OCI-LY7 (cell line): ENCODE measurements around the gene MUC6. TPM values are rescaled to one million over a fixed set of nuclear protein-coding genes. Genes with fewer than 3 reads are reported as not detected.
"Not testable (repeated sequence)": the region's sequence is repeated elsewhere in the genome, so short reads cannot be mapped to it uniquely, and the experiment has no call there.

Experiments used
- BruUV-seq: library from RNA; stranded (reverse); fragments of 400-500 nt; replicated peaks from 2 replicates; lab custom pipeline; 2021; lab: Mats Ljungman, UMichigan
- CTCF ChIA-PET: fragments of 300-600 bp; sonication (Branson Sonifier 250); formaldehyde crosslinking; loops from one replicate; lab custom pipeline; 2022; ENCODE audit warnings: antibody characterized with exemption; ENCODE audit not compliant: unreplicated experiment; lab: Charles Lee
- POLR2A ChIA-PET: fragments of 300-600 bp; sonication (Branson Sonifier 250); formaldehyde crosslinking; loops from one replicate; lab custom pipeline; 2022; ENCODE audit warnings: antibody characterized with exemption; lab: Charles Lee
- DNase-seq: peaks from one replicate; pipeline ENCODE4 v3.0.0-alpha.2; 2015; ENCODE audit warnings: low spot score
- H2AFZ ChIP-seq: fragments of 200-600 bp; sonication (generic), shearing (Covaris generic); 2 replicates; pipeline ENCODE4 v1.6.1; 2014; ENCODE audit warnings: mild to moderate bottlenecking, antibody characterized with exemption, low read length, moderate library complexity
- H3K27ac ChIP-seq: fragments of 200-600 bp; sonication (generic); 2 replicates; pipeline ENCODE4 v1.5.1; 2014; ENCODE audit warnings: mixed run types, low read depth, mild to moderate bottlenecking, moderate library complexity, low read length, inconsistent platforms; ENCODE audit not compliant: poor library complexity, severe bottlenecking
- H3K36me3 ChIP-seq: fragments of 200-600 bp; sonication (generic); 2 replicates; pipeline ENCODE4 v1.6.1; 2014; ENCODE audit warnings: mild to moderate bottlenecking, antibody characterized with exemption, low read length, moderate library complexity, mixed read lengths; ENCODE audit not compliant: insufficient read depth
- H3K4me1 ChIP-seq: fragments of 200-600 bp; sonication (generic); 2 replicates; pipeline ENCODE4 v1.5.1; 2014; ENCODE audit warnings: mild to moderate bottlenecking, low read length; ENCODE audit not compliant: insufficient read depth, poor library complexity, severe bottlenecking
- H3K4me2 ChIP-seq: fragments of 200-600 bp; sonication (generic); 2 replicates; pipeline ENCODE4 v1.6.1; 2014; ENCODE audit warnings: mild to moderate bottlenecking, low read length
- H3K4me3 ChIP-seq: fragments of 200-600 bp; sonication (generic); 2 replicates; pipeline ENCODE4 v1.5.1; 2014; ENCODE audit warnings: mild to moderate bottlenecking, low read depth, low read length; ENCODE audit not compliant: poor library complexity, severe bottlenecking
- H3K79me2 ChIP-seq: fragments of 200-600 bp; sonication (generic); 2 replicates; pipeline ENCODE4 v1.6.1; 2016; ENCODE audit warnings: low read depth, mild to moderate bottlenecking, low read length, moderate library complexity, mixed read lengths; ENCODE audit not compliant: insufficient read depth
- H3K9me2 ChIP-seq: fragments of 200-600 bp; sonication (generic); 2 replicates; pipeline ENCODE4 v1.6.1; 2016; ENCODE audit warnings: mild to moderate bottlenecking, low read length, mixed read lengths; ENCODE audit not compliant: insufficient read depth
- H3K9me3 ChIP-seq: fragments of 200-600 bp; sonication (generic); 2 replicates; pipeline ENCODE4 v1.6.1; 2014; ENCODE audit warnings: mild to moderate bottlenecking, mixed run types, low read length, mixed read lengths
- H4K20me1 ChIP-seq: fragments of 200-600 bp; sonication (generic); 2 replicates; pipeline ENCODE4 v1.6.1; 2014; ENCODE audit warnings: mild to moderate bottlenecking, antibody characterized with exemption, low read length, moderate library complexity, mixed read lengths; ENCODE audit not compliant: insufficient read depth
- CTCF ChIP-seq: fragments of 200-600 bp; sonication (generic); conservative IDR thresholded peaks from 2 replicates; pipeline ENCODE4 v1.5.1; 2014; ENCODE audit warnings: mild to moderate bottlenecking, antibody characterized with exemption, low read length, moderate library complexity, mixed read lengths
- EZH2phosphoT487 ChIP-seq: fragments of 200-600 bp; sonication (generic); IDR thresholded peaks from 2 replicates; pipeline ENCODE4 v1.6.1; 2018; ENCODE audit warnings: low read depth, borderline replicate concordance, mild to moderate bottlenecking, mixed run types, antibody characterized with exemption, low read length, moderate library complexity, mixed read lengths
- intact Hi-C: fragments of 100-400 bp; cut with micrococcal nuclease; formaldehyde crosslinking; loops from one replicate; pipeline ENCODE4 v1.10.0; 2022; ENCODE audit not compliant: unreplicated experiment
- total RNA-seq, 2 experiments: library from RNA; depleted of rRNA in 1 of 2; stranded (reverse); fragments of >200 nt in 1 of 2; shearing (Covaris generic) in 1 of 2; gene quantifications; 2 replicates each; pipeline ENCODE4 v1.2.3, GENCODE V29; 2014 to 2022

MUC6 gene
- total RNA-seq, 2 experiments from 2014 or later, result not detected

GRCh38 chr11:976431-977160, 59.9 kb downstream of the MUC6 start:
- DNase-seq, result no peak
- H2AFZ ChIP-seq, result no peak overlapping the region
- no peaks in the 10 kb centered on the region for H3K79me2 ChIP-seq
- no peak overlapping the region for H3K27ac ChIP-seq
- no peak overlapping the region for H3K4me3 ChIP-seq
- CTCF ChIA-PET, result no interaction called here
- H3K9me2 ChIP-seq, result no peaks in the 10 kb centered on the region
- no peak overlapping the region for H3K4me2 ChIP-seq
- BruUV-seq, result no TSS peak
- POLR2A ChIA-PET, result no interaction called here
- H4K20me1 ChIP-seq, result no peaks in the 10 kb centered on the region
- no peaks in the 10 kb centered on the region for H3K4me1 ChIP-seq
- TF ChIP-seq EZH2phosphoT487 (no peak), CTCF (no peak)
- intact Hi-C loops, result loop anchor here (5.0 kb wide), 1 partner anchor 129 kb away; no protein-coding TSS in a partner anchor
- peaks cover 33% of the 10 kb centered on the region; the same call in 1 of the 2 replicates for H3K36me3 ChIP-seq
- H3K9me3 ChIP-seq, result no peaks in the 10 kb centered on the region

- TF ChIP-seq CTCF, result peak; percentile 55
- no peak for TF ChIP-seq EZH2phosphoT487
- H3K9me2 ChIP-seq, result no peaks in the 10 kb centered on the region
- H3K9me3 ChIP-seq, result no peaks in the 10 kb centered on the region
- no peaks in the 10 kb centered on the region for H3K4me1 ChIP-seq
- no peaks in the 10 kb centered on the region for H3K79me2 ChIP-seq
- no peak overlapping the region for H3K4me2 ChIP-seq
- CTCF ChIA-PET, result no interaction called here
- no TSS peak for BruUV-seq
- DNase-seq, result peak; percentile 38
- POLR2A ChIA-PET, result no interaction called here
- no peak overlapping the region for H2AFZ ChIP-seq
- no peak overlapping the region for H3K27ac ChIP-seq
- H4K20me1 ChIP-seq, result no peaks in the 10 kb centered on the region
- intact Hi-C loops, result loop anchor here (5.0 kb wide), 1 partner anchor 129 kb away; no protein-coding TSS in a partner anchor
- H3K4me3 ChIP-seq, result no peak overlapping the region
- H3K36me3 ChIP-seq, result peaks cover 25% of the 10 kb centered on the region; the same call in 1 of the 2 replicates
Measured at GRCh38 chr11:975827-976226, 60.7 kb downstream of the MUC6 start.

- H3K27ac ChIP-seq, DNase-seq, H2AFZ ChIP-seq, H3K79me2 ChIP-seq, H3K4me2 ChIP-seq, H3K4me3 ChIP-seq, BruUV-seq, POLR2A ChIA-PET, H3K9me3 ChIP-seq, H3K4me1 ChIP-seq, H3K9me2 ChIP-seq, H4K20me1 ChIP-seq, CTCF ChIA-PET: not testable (repeated sequence)
- intact Hi-C loops, result loop anchor here (5.0 kb wide), 1 partner anchor 128 kb away; no protein-coding TSS in a partner anchor
- H3K36me3 ChIP-seq, result peaks cover 22% of the 10 kb centered on the region; the same call in 1 of the 2 replicates
Measured at GRCh38 chr11:975376-975775, 61.1 kb downstream of the MUC6 start.
